Measurements from ENCODE around the gene MTCL3.
"Not testable (repeated sequence)": the region's sequence is repeated elsewhere in the genome, so short reads cannot be mapped to it uniquely, and the experiment has no call there.

Gene MTCL3

DNA sequence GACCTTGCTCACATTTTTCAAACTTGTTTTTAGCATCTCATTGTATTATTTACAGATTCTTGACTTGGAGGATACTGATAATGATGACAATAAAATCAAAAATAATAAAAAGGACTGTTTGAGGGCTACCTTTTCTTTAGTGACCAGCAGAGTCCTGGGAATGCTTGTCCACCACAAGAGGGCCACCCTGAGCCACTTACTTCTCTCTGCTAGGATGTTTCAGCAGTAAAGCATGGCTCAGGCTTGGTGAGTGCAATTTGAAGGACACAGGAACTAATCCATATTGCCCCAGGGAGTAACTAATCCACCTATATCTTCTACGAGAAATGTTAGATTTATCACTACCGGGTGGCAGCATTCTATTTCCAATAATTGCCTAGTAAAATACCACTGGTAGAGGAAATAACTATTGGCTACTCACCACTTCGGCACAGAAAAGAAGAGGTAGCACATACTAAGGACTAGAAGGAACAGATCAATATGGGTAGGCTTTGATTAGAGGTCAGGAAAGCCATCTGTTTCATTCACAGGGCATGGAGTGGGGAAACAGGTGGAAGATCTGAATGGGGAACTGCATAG is 54.2 kb downstream of the MTCL3 start:
- DNase-seq = peak; percentile 58 to 60

- DNase-seq = no peak
These were observed 54.8 kb downstream of the MTCL3 start for GRCh38 chr6:127464161-127464880.

DNA sequence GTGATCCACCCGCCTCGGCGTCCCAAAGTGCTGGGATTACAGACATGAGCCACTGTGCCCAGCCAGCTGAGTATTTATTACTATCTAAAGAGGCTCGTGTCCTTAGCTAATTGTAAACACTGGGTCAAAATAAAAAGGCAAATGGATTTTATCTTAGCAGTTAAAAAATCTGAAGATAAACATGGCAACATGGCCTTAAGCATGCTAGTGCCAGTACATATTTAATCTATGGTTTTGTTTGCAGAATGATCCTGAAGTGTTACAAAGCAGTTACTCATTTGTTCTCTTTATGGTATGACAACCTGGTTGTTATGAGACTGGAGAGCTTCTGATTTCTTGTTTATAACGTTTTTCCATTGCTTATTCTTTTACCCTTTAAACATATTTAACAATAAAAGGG is 56.1 kb downstream of the MTCL3 start:
- no peak for DNase-seq

DNA sequence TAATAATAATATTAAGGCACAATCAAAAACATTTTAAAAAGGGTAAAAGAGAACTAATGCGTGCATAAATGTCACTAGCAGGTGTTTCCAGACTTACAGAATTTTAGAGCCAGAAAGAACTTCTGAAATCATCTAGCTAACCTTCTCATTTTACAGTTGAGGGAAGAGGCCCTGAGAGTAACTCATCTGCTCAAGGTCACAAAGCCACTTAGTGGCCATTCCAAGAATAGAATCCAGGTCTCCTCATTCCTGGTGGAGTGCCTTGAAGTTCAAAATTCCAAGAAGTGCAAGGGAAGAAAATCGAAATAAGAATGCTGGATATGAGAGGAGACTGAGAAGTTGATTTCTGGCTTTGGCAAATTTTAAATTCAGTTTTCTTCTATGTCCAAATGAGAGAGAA is 56.8 kb downstream of the MTCL3 start:
- DNase-seq = no peak

- DNase-seq = no peak
These were observed 58.7 kb downstream of the MTCL3 start for GRCh38 chr6:127460465-127460864.

GRCh38 chr6:127459231-127459641 is 59.9 kb downstream of the MTCL3 start, which contains the start of gene KIAA0408:
Gene KIAA0408 (minus strand): TSS chr6:127459389. CDS start chr6:127453981, 5,408 bp downstream.
- no peak for DNase-seq

GRCh38 chr6:127458817-127459216 is 60.3 kb downstream of the MTCL3 start:
- no peak for DNase-seq

- DNase-seq = no peak
These were observed 60.9 kb downstream of the MTCL3 start for GRCh38 chr6:127458222-127458621.

DNA sequence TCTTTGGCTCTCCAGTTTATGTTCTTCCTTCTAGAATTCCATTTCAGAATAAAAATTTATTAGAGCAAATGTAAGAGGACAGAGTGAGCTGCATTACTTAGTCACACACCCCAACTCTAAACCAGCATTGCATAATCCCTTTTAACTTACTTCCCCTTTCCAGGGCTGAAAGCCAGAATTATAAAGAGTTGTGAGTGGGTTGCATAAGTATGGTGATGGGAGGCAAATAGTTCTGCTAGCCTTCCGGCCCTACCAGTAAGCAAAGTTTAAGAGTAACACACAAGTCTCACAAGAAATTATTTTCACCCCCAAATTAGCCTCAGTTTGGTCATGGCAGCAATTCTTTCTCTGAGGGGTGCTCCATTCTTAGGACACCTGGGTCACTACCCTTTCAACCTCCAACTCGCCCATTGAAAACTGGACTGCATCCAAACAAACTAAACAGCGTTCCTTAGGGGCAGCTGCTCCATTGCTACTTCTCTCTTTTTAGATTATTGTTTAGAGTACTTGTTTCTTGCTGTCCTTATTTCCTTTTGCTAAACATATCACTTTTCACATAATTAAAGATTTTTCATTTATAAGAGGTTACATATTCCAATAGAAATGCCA is 61.6 kb downstream of the MTCL3 start:
- no peak for DNase-seq

DNA sequence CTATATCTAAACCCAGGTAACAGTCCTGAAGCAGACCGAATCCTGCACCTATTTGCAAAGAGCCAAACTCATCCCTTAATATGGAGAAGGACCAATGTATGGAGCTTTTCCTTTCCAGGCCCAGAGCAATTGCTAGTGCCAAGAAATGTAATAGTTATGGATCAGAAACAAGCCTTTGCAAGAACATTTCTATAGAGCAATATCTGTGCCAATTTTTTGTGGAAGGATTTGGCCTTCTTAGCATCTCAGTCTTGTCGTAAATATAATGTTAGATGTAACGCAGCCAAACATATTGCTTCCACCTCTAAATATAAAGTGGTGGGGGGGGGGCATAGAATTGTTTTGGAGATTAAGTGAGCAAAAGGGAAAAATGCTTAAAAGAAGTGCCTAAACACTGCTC is 62.7 kb downstream of the MTCL3 start:
- no peak for DNase-seq

- DNase-seq = no peak
These were observed 65.1 kb downstream of the MTCL3 start for GRCh38 chr6:127453845-127454619.

DNA sequence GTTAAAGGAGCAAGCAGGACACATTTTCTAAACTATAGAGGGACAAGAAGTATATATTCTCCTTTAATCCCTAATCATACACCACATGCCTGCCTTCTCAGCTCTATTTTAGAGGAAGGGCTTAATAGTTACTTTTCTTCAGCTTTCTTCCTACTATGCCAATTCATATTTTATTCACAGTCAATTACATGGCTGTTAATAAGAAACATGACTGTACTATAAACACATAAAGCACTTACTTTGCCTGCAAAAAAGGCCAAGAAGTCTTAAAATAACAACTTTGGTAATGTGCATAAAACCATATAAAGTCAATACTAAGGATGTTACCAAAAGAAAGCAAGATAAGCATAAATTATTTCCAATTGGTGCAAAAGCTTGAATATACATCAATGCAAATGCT is 66.3 kb downstream of the MTCL3 start:
- DNase-seq = no peak

- no peak for DNase-seq
These were observed 67.7 kb downstream of the MTCL3 start for GRCh38 chr6:127451388-127451787.

- no peak for DNase-seq
These were observed 71.4 kb downstream of the MTCL3 start for GRCh38 chr6:127447780-127448179.

DNA sequence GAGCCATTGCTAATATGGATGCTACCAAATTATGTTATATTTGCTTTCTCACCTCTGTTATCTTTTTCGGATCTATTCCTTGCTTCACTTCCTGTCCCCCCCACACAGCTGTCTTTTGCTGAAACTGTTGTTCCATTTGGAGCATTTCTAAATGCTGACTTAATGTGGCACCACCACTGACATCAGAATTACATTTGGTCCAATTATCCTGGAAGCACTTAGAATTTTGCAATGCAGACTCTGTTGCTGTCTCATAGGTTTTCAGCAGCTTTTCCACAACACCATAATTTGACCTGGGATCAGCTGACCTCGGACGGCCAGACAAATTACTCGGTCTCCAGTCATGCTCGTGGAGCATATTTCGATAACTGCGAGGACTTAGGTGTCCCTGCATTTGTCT is 72.8 kb downstream of the MTCL3 start:
- no peak for DNase-seq

GRCh38 chr6:127441881-127442280 is 77.3 kb downstream of the MTCL3 start:
- DNase-seq = no peak

- no peak for DNase-seq
These were observed 79.4 kb downstream of the MTCL3 start for GRCh38 chr6:127439718-127440117.

DNA sequence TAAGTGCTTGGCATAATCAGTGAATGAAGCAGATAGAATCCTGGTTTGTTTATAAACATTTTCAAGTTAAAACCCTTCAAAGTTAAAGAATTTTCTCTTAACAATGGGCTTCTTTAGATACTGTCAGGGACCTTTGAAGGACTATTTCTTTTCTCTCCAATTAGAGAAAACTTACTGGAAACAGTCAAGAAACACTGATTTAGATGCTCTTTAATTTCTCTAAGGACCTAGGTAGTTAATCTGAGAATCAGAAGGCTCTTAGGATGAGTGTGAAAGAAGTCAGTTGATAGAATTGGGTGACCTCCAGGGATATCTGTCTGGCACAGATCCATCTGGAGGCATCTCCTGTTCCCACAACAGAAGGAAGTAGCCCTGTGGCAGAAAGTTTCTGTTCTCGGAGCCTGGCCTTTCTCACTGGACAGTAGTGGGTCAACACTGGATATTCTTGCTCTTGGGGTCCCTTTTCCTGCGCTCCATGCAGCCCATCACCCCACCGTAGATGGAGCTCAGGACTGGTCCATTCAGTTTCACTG is 82.5 kb downstream of the MTCL3 start:
- no peak for DNase-seq

GRCh38 chr6:127435626-127436220 is 83.4 kb downstream of the MTCL3 start:
- DNase-seq = no peak

DNA sequence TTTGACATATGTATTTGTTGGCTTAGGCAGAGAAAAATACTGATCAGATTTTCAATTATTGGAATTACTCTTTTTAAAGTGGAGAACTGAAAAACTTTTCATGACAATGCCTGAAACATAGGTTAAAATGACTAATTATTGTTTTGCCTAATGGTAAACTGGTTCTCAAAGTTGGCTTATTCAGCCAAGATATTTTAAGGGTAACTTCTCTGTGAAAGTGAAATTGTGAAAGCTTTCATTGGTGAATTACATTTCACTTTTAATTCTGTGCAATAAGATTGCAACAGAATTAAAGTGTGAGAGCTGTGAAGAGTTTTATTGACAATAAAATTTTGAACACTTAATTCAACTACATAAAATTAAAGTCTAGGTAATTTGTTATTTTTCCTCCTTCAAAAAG is 84.5 kb downstream of the MTCL3 start:
- DNase-seq = no peak

DNA sequence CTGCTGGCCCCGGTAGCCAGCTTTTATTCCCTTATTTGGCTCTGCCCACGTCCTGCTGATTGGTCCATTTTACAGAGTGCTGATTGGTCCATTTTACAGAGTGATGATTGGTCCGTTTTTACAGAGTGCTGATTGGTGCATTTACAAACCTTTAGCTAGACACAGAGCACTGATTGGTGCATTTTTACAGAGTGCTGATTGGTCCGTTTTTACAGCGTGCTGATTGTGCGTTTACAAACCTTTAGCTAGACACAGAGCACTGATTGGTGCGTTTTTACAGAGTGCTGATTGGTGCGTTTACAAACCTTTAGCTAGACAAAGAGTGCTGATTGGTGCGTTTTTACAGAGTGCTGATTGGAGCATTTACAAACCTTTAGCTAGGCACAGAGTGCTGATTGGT is 90.6 kb downstream of the MTCL3 start:
- not testable (repeated sequence) for DNase-seq

DNA sequence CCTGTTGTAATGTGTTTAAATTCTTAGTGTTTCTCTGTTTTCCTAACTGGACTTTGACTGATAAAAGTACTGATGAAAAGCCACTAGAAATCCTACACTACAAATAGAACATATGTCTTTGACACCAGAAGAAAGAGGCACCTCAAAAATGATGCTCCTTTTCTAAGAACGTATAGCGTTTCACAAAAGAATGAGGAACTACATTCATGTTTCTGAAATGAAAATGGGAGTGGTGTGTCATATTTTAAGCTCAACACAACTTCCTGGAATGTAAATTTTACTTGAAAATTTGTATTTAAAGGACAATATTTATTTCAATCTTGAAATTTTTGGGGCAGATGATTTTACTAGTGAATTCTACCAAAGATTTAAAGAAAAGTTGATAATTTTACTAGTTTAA is 95.2 kb downstream of the MTCL3 start:
- no peak for DNase-seq

All from stimulated activated CD4-positive, alpha-beta T cell treated with anti-CD3 and anti-CD28 coated beads, Interleukin-4, amount 100 ng/mL, for 4 hours (primary cell).